ENCODE measurements around the gene NDUFB2. TPM values are rescaled to one million over a fixed set of nuclear protein-coding genes. Genes with fewer than 3 reads are reported as not detected.
"Not testable (repeated sequence)": the region's sequence is repeated elsewhere in the genome, so short reads cannot be mapped to it uniquely, and the experiment has no call there.

The NDUFB2 gene
- total RNA-seq, 1 donor from 2014 or later, result 174 TPM

GRCh38 chr7:140676306-140676705 lies 20.2 kb upstream of the NDUFB2 start:
- Mint-ChIP-seq H3K27ac (no peak overlapping the region), H3K4me3 (ENCODE audit: low read depth) (no peak overlapping the region), H3K4me1 (ENCODE audit: low read depth) (peaks cover 11% of the 10 kb centered on the region), H3K9me3 (ENCODE audit: low read depth) (no peaks in the 10 kb centered on the region), H3K36me3 (ENCODE audit: insufficient read depth) (peaks cover 23% of the 10 kb centered on the region), H3K27me3 (no peaks in the 10 kb centered on the region)
- no peak for DNase-seq (ENCODE audit: low spot score, unreplicated experiment)
- TF ChIP-seq CTCF (IDR thresholded peaks at IDR 0.05; ENCODE audit: unreplicated experiment), result no peak

DNA sequence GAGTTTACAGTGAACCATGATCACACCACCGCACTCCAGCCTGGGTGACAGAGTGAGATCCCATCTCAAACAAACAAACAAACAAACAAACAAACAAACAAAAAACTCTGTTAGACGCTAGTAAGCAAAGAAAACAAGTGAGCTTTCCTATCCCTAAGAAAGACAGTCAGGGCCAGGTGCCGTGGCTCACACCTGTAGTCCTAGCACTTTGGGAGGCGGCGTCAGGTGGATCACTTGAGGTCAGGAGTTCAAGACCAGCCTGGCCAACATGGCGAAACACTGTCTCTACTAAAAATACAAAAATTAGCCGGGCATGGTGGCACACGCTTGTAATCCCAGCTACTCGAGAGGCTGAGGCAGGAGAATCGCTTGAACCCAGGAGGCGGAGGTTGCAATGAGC lies 19.6 kb upstream of the NDUFB2 start:
- H3K4me1 Mint-ChIP-seq (ENCODE audit: low read depth), result peaks cover 11% of the 10 kb centered on the region

GRCh38 chr7:140677496-140677895 lies 19.0 kb upstream of the NDUFB2 start:
- Mint-ChIP-seq H3K27me3 (no peaks in the 10 kb centered on the region), H3K4me1 (ENCODE audit: low read depth) (peaks cover 7% of the 10 kb centered on the region), H3K4me3 (ENCODE audit: low read depth) (no peak overlapping the region), H3K9me3 (ENCODE audit: low read depth) (no peaks in the 10 kb centered on the region), H3K36me3 (ENCODE audit: insufficient read depth) (peaks cover 26% of the 10 kb centered on the region), H3K27ac (no peak overlapping the region)
- TF ChIP-seq CTCF (IDR thresholded peaks at IDR 0.05; ENCODE audit: unreplicated experiment), result no peak
- DNase-seq (ENCODE audit: low spot score, unreplicated experiment), result no peak

More for the DNA sequence above, 19.6 kb upstream of the NDUFB2 start:
- peaks cover 23% of the 10 kb centered on the region for H3K36me3 Mint-ChIP-seq (ENCODE audit: insufficient read depth)
- not testable (repeated sequence) for H3K27me3 Mint-ChIP-seq; H3K27ac Mint-ChIP-seq; H3K9me3 Mint-ChIP-seq (ENCODE audit: low read depth); DNase-seq (ENCODE audit: low spot score, unreplicated experiment); H3K4me3 Mint-ChIP-seq (ENCODE audit: low read depth)

GRCh38 chr7:140678081-140678815 lies 18.3 kb upstream of the NDUFB2 start:
- Mint-ChIP-seq H3K4me3 (ENCODE audit: low read depth) (no peak overlapping the region), H3K27me3 (no peaks in the 10 kb centered on the region), H3K36me3 (ENCODE audit: insufficient read depth) (peaks cover 26% of the 10 kb centered on the region), H3K9me3 (ENCODE audit: low read depth) (no peaks in the 10 kb centered on the region), H3K27ac (peak overlapping the region; percentile 26), H3K4me1 (ENCODE audit: low read depth) (peaks cover 7% of the 10 kb centered on the region)
- no peak for DNase-seq (ENCODE audit: low spot score, unreplicated experiment)
- TF ChIP-seq CTCF (IDR thresholded peaks at IDR 0.05; ENCODE audit: unreplicated experiment), result no peak

GRCh38 chr7:140678816-140679130 lies 17.7 kb upstream of the NDUFB2 start:
- Mint-ChIP-seq H3K27me3 (no peaks in the 10 kb centered on the region), H3K27ac (no peak overlapping the region), H3K36me3 (ENCODE audit: insufficient read depth) (peaks cover 26% of the 10 kb centered on the region), H3K4me3 (ENCODE audit: low read depth) (no peak overlapping the region), H3K9me3 (ENCODE audit: low read depth) (no peaks in the 10 kb centered on the region), H3K4me1 (ENCODE audit: low read depth) (peaks cover 7% of the 10 kb centered on the region)
- no peak for DNase-seq (ENCODE audit: low spot score, unreplicated experiment)
- TF ChIP-seq CTCF (IDR thresholded peaks at IDR 0.05; ENCODE audit: unreplicated experiment), result no peak

DNA sequence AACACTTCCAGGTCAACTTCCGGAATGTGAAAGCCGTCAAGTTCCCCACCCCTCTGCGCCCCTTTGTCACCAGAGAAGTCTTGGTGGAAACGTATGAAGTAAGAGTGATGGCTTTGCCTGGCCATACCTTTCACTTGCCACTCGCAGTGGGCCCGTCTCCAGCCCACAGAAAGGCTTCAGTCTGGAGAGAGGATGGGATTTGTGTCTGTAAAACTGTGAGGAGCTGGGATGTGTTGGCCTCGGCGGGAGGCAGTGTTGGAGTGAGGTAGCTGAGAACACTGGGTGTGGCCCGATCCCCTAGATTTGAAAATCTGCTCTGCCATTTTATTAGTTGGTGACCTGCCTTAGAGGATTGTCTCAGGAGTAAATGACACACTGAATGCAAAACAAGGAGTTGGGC lies 17.3 kb upstream of the NDUFB2 start:
- no peaks in the 10 kb centered on the region for H3K27me3 Mint-ChIP-seq
- H3K36me3 Mint-ChIP-seq (ENCODE audit: insufficient read depth), result peaks cover 26% of the 10 kb centered on the region
- H3K4me1 Mint-ChIP-seq (ENCODE audit: low read depth), result peaks cover 8% of the 10 kb centered on the region
- no peak overlapping the region for H3K4me3 Mint-ChIP-seq (ENCODE audit: low read depth)
- H3K27ac Mint-ChIP-seq, result no peak overlapping the region
- DNase-seq (ENCODE audit: low spot score, unreplicated experiment), result no peak
- no peaks in the 10 kb centered on the region for H3K9me3 Mint-ChIP-seq (ENCODE audit: low read depth)
- no peak for TF ChIP-seq CTCF (IDR thresholded peaks at IDR 0.05; ENCODE audit: unreplicated experiment)
